Activated CD4-positive, alpha-beta T cell treated with anti-CD3 and anti-CD28 coated beads, Interleukin-2, amount 50 U/mL, for 16 hours (primary cell): ENCODE data around the gene TSPAN5.
"Not testable (repeated sequence)": the region's sequence is repeated elsewhere in the genome, so short reads cannot be mapped to it uniquely, and the experiment has no call there.

Experiments
- DNase-seq: peaks from one replicate; pipeline ENCODE4 v3.0.0-alpha.2; 2020

The TSPAN5 gene

DNA sequence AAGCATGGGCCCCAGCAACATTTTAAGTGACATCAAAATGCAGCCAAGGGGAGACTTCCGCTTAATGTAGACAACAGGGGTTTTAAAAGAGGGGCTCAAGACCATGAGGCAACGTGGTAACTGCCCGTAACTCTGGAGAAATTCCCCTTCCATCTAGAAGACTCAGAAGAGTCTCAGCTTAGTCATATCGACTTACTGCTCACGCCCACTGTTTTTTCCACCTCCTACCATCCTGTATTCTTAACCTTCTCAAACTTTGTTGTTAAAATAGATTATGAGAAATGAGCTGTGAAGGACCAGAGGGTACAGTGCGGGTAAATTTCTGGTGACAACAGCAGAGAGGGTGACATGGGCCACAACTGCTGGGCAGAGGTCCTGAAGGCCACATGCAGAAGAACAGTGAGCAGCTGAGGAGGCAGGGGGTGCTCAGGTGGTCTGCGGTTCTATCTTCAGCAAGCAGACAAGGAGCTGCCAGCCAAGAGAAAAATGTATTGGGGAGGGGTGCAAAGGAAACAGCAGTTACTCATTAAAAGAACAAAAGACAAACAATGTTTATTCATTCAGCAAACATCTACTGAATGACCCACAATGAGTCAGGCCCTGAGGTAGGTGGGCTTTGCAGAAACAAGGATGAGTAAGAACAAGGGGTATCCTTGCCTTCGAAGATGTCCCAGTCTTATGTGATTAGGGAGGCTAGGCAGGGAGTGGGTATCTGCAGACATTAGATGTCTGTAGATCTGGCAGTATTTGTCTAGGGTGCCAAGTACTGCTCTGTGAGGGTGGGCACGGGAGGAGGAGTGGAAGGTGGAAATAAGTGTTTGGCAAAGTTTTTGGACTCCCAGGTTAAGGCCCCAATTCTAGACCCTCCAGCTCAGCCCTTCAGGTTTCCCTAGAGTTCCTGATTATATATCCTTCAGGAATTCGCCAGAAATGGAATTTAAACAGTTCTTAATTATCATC lies 175.3 kb downstream of the TSPAN5 start:
- peak; percentile 87 for DNase-seq

DNA sequence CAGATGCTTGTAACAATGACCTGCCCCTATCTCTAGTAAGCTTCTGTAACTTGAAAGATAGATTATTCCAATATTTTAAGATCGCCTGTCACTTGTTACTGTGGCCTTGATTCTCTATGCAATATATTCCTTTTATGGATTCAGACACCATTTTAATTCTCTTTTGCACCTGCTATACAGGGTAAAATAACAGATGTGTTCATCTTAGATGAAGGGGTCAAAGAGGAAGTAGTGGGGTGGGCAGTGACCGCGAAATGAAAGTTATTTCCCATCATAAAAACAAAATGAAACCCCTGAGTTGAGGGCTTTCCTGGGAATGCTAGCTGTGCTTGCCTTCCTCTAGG lies 175.9 kb downstream of the TSPAN5 start:
- DNase-seq, result no peak

DNA sequence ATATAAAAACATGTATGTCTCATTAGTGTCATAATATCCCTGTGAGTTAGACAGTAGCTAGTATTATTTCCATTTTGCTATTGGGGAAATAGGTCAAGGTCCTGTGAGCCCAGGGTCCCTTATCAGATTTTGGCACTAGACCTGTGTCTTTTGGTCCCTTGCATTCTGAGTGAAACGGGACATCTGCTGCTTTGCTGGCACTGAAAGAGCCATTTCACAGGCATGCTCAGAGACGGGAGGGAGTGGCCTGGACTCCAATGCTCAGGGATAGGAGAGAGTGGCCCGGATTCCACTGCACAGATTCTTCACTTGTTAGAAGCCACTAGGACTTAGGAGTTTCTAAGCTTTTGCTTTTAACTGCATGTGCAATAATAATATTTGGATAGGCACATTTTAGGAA lies 177.2 kb downstream of the TSPAN5 start:
- DNase-seq, result no peak

DNA sequence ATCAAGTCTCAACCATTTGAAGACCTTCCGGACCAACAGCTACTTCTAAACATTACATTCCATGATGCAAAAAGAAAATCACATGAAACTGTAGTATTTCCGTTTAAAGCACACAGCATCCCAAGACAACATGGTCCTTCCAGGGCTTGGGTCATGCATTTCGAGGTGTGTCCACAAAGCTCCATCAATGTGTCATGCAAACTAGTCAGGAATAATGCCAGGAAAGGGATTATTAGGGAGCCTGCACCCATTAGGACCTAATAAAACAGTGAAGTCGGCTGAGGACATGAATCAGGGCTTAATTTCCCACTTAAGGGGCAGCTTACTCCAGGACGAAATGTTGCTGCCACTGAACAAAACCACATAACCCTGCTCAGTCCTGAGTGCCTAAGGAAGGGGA lies 177.9 kb downstream of the TSPAN5 start:
- DNase-seq, result no peak

DNA sequence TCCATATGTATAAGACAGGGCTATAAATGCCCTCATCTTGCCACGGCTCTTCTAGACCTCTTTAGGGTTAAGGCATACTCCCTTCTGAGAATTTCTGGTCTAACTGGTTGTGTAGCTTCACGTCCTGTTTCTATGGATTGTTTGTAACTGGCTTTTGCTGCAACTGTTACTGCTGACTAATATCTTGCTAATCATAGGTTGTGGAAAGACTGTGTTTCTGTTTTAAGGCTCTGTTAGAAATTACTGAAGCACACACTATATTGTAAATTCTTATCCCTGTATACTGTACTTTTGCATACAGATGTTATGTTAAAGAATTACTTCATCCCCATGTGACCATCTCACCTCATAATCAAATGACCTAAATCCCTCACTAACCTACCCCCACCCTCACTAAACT lies 178.8 kb downstream of the TSPAN5 start:
- peak; percentile 82 for DNase-seq

DNA sequence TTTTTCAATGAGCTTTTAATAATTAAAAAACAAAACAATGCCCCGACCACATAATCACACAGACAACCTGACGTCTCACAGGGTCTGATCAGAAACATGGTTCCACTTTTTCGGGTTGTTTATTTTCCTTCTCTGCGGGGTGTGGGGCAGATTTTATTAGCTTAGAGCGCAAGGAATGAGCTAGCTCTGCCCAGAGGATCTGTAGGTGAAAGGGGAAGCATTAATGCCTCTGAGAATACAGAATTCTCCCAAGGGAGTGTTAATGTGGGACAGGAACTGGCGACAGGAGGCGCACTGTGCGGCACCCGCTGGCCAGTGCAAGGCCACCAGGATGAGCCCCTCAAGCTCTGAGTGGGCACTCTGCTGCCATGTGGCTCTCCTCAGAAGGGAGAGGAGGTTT lies 181.5 kb downstream of the TSPAN5 start:
- no peak for DNase-seq

DNA sequence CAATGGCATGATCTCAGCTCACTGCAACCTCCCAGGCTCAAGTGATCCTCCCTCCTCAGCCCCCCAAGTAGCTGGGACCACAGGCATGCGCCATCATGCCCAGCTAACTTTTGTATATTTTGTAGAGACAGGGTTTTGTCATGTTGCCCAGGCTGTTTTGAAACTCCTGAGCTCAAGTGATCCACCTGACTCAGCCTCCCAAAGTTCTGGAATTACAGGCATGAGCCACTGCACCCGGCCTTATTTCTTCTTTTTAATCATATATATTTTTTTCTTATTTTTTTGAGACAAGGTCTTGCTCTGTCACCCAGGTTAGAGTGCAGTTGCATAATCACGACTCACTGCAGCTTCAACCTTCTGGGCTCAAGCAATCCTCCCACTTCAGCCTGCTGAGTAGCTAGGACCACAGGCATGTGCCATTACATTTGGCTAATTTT lies 184.0 kb downstream of the TSPAN5 start:
- peak; percentile 39 for DNase-seq

DNA sequence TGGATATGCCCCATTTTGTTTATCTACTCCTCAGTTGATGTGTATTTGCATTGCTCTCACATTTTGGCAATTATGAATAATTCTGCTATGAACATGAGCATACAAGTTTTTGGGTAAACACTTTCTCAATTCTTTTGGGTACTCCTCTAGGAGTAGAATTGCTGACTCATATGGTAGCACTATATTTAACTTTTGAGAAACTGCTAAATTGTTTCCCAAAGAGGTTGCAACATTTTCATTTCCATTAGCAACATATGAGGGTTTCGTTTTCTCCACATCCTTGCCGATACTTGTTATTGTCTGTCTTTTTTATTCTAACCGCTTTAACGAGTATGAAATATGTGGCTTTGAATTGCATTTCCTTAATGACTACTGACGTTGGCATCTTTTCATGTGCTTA lies 185.4 kb downstream of the TSPAN5 start:
- DNase-seq, result peak; percentile 45

DNA sequence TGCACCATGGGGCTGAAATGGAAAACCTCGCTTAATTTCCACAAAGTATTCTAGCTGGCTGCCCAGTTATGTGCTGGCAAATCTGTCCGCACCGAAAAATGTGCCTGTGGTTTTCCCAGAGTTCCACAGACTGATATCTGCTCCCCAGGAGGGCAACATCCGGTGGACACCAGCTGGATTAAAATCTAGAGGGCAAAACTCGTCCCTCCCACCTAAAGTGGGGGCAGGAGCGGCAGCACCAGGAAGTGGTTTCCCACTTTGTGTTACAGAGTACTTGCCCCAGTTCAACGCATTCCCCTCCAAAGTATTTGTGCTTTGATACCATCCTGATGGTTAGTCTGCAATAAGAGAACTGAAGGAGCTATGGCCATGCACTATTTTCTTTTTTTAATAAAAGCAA lies 187.6 kb downstream of the TSPAN5 start:
- DNase-seq, result no peak

DNA sequence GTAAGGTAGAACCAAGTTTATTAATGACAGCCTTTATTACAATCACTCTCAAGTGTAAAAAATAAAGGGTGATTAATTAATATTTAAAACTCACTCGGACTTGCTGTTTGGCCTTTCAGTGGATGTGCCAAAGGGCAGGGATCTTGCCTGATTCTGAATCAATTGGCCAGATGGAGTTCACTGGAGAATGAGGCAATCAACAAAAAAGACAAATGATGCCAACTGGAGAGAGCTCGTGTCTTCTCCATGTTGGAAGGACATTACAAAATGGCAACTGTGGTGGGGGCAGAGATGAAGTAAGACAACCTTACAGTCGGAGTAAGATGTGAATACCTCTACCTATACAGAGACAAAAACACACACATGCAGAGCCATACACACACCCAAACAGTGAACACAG lies 188.0 kb downstream of the TSPAN5 start:
- DNase-seq, result no peak

DNA sequence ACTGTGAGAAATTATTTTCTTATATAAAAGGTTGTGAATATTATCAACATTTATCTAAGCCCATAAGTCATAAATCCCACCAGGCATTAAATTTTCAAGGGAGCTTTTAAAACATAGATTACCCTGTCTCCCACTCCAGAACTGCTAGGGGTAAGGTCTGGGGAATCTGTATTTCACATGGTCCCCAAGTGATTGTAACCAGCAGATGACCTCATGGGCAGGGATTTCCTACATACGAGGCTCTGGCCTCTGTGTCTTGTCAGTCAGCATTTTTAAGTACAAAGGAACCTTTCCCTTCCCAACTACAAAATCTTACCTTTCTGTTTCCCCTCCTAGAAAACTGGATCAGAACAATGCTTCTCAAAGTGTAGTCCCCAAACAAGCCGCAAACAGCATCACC lies 188.6 kb downstream of the TSPAN5 start:
- no peak for DNase-seq

DNA sequence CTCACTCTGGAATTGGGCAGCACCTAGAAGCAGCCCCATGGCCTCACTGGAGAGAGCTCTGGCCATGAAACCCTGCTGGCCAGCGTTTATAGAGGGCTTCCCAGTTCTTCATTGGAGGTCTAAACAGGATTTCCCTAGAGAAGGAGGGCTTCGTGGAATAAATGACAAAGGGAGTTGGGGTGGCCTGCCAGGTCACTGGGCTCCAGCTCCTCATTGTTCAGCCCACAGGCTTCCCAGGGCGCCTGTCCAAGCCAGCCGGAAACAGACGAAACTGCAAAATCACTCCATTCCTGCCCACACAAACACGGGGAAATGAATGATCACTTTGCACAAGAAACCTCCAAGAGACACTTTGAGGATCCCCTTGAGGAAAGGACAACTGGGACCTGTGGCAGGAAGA lies 189.7 kb downstream of the TSPAN5 start:
- no peak for DNase-seq

DNA sequence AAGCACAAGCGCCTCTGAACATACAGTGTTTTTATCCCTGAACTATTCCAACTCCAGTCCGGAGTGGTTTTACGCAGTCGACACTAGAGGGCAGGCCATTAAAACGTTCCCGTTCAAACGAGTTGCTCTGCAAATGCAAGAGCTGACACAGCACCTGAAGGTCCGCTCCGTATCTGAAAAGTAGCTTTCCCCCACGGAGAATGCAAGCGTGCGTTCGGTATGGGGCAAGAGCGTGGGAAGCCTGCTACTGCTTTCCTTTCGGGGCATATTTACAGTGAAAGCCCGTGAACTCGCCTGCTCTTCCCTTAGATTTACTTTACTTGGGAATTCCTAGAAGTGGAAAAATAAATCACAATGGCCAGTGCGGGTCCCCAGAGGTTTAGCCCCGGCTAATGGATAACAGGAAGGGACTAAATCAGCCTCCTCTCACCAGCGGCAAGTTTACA lies 190.8 kb downstream of the TSPAN5 start:
- peak; percentile 88 for DNase-seq

DNA sequence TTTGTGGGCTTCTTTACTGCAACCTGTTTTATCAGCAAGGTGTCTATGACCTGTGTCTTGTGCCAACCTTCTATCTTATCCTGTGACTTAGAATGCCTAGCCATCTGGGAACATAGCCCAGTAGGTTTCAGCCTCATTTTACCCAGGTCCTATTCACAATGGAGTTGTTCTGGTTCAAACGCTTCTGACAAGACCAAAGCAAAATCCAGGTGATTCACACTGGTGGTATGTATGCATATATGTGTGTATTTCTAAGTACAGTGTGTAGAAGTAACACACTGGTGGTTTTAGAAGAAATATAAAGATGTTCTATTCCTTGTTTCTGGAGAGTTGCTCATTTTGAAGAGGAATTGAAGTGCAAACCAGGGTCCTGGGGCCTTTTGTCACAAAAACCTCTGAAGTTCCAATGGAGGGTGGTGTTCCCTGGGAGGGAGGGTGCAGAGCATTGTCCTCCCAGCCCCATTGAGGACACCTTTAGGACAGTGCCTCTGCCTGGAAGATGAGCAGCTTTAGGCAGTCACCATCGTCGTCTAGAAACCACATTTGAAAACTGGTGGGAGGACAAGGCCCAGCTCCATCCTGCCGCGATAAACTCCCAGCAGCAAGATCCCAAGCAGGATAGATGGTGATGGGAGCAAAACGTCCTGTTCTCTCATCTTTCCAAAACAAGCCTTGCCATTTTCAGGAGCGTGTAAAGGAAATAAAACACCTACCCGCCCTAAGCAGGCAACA lies 191.4 kb downstream of the TSPAN5 start:
- no peak for DNase-seq

DNA sequence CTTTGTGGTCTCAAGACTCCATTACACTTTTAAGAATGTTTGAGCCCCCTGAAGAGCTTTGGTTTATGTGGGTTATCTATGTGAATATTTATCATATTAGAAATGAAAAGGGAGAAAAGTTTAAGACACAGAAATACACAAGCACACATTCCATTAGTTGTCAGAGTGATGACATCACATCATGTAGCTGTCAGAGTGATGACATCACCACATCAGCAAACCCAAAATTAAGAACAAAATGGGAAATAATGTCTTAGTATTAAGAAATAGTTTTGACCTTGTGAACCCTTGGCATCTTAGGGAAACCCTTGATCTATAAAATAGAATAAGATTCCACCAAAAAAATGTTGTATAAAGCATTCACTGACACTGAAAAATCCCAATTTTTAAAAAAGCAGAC lies 195.9 kb downstream of the TSPAN5 start:
- no peak for DNase-seq

DNA sequence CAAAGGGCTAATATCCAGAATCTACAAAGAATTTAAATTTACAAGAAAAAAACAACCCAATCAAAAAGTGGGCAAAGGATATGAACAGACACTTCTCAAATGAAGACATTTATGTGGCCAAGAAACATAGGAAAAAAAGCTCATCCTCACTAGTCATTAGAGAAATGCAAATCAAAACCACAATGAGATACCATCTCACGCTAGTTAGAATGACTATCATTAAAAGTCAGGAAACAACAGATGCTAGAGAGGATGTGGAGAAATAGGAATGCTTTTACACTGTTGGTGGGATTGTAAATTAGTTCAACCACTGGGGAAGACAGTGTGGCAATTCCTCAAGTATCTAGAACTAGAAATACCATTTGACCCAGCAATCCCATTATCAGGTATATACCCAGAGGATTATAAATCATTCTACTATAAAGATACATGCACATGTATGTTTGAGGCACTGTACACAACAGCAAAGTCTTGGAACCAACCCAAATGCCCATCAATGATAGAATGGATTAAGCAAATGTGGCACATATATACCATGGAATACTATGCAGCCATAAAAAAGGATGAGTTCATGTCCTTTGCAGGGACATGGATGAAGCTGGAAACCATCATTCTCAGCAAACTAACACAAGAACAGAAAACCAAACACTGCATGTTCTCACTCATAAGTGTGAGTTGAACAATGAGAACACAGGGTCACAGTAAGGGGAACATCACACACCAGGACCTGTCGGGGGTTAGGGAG lies 197.1 kb downstream of the TSPAN5 start:
- not testable (repeated sequence) for DNase-seq

DNA sequence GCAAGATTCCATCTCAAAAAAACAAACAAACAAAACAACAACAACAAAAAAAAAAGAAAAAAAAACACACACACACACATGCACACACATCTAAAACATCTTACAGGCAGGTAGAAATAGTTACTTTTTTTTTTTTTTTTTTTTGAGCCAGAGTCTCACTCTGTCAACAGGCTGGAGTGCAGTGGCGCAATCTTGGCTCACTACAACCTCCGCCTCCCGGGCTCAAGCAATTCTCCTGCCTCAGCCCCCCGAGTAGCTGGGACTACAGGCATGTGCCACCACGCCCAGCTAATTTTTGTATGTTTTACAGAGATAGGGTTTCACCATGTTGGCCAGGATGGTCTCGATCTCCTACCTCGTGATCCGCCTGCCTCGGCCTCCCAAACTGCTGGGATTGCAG lies 201.0 kb downstream of the TSPAN5 start:
- DNase-seq, result not testable (repeated sequence)

DNA sequence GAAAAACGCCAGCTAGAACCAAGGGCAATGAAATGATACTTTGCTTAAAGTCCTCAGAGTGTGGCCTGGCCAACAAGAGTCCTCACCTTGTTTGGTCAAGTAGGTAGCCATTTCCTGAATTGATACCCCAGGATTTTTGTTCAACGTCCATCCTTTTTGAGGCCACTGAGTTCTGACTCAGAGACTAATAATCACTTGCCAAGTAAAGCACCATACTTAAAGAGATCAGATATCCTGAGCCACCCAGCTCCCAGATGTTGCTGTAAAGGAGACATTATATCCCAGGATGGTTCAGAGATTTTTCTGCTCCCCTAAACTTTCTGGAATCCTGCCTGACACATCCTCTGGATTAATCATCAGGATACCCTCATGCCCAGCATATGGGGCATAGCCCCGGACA lies 206.3 kb downstream of the TSPAN5 start:
- no peak for DNase-seq

DNA sequence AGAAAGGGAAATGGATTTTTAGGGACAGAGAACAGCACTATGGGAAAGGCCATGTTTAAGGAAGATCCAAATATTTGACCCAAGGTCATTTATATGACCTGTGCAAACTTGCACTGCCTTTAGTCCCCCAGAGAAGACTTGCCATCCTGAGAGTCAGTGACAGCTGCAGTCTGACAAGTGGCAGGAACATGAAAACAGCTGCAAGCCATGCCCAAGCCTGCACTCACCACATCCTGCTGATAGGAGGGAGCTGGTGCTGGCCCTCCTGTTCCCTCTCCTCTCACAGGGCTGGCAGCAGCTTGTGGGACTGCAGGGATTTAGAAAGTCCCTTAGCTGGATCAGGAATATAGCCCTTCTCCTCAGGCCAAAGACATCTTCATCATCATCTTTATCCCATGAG lies 209.5 kb downstream of the TSPAN5 start:
- DNase-seq, result peak; percentile 48

DNA sequence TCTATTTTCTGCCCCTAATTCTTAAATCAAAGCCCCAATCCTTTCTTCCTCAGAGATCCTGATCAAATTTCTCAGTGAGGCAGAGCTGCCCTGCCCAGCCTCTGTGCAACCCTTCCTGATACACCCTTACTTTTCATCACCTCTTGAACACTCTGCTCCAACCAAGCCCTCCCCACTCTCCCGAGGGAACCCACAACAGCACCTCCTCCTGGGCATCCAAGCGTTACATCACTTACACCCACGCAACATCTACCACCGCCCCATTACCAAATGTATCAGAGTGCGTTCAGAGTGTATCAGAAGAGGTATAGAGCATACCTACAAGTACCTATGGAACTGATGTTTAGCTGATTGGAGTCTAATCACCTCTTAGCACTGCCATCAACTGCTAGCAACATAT lies 210.8 kb downstream of the TSPAN5 start:
- DNase-seq, result peak; percentile 16

DNA sequence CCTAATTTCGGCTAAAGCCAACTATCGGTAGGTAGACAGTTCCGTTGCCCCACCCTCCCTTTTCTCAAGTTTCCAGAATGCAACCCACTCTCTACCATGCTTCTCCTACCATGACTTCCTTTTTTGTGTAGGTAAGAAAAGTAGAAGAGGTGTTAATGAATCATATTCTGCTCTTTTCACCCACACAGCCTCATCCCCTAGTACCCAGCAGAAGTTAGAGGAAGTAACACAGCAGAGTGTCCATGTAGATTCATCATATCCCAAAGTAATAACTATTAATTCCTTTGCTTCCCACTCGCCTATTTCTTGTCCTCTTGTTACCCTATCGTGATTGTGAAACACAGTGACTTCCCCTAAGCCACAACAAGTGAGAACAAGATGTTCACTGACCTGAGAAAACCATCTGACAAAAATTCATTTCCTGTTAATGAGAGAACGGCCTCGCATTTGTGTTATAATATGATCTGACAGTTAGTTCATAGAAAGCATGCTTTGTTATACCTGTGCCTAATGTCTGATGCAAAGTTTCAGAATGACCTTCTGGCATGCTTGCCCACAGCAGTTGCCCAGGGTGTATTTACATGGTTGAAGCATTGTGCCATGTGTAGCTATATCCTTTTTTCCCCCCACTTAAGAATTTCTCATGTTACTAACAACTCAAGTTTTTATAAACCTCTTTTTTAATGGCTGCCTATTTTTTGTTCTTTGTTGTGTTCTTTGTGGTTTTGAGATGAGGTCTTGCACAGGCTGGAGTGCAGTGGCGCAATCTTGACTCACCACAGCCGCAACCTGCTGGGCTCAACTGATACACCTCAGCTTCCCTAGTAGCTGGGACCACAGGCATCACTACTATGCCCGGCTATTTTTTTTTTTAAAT lies 211.7 kb downstream of the TSPAN5 start:
- DNase-seq, result peak; percentile 80

DNA sequence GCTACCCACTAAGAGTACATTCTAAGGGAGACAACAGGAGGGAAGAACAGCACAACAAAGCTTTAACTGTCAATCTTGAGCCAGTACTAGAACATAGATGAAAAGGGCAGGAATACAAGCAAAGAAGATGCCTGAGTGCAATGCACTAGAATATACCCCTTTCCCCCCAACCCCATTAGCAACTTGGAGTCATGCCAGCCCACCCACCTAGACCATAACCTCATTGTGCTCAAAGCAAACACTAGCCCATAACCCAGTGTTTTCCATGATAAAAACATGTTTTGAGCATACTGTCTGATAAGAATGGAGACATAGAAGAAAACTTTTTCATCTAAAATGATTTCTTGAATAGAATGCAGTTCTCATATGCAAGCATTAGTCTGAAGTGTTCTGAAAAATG lies 214.0 kb downstream of the TSPAN5 start:
- DNase-seq, result no peak
